ENCODE data around the gene CCDC148.
"Not testable (repeated sequence)": the region's sequence is repeated elsewhere in the genome, so short reads cannot be mapped to it uniquely, and the experiment has no call there.

CCDC148 gene

DNA sequence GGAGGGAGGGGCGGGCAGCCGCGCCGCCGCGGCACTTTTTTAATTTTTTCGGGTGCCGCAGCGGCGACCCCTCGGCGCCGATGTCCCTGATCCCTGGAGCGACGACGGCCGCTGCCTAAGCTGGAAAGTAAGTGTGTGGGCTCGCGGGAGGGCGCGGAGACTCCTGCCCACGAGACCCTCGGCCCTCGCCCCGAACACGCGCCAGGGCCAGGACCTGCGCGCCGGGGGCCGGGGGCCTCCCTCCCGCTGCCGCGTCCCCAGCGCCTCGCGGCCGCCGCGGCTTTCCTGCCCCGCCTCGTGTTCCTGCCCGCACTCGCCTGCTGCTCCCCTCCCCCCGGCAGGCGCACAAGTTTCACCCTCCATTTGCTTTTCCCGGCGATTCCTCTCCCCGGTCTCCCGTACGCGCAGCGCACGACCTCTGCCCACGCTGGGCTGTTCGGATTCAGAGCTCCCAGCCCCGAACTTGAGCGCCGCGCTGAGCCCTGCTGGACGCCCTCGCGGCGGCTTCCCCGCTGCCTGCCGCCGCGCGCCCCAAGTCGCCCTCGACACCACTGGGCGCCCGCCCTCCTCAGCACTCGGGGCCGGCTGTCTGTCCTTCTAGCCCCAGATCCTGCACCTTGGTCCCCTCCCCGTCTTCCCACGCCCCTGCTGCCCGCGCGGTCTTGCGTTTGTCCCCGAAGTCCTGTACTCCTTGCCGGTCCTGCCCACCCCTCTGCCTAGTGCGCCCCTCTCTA, 706 bp upstream of the CCDC148 start:
- H3K4me3 ChIP-seq (ENCODE audit: low read depth, low read length): peak overlapping the region; percentile 83
- DNase-seq (ENCODE audit: low read depth): no peak

DNA sequence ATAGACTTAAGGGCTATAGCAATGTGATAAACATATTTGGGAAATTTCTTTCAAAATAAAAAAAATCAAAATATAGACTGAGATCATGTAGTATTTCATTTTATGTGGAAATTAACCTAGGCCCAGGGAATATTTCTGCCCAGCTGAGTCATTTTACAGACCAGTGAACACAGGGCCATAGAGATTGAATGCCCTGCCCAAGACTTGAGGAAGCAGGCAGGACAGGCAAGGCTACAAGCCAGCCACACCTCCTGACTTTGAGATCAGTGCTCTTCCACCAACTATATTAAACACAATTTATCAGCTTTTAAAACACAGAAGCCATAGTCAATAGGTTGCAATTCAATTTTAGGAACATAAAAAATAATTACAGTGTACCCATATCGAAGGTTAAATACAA, 12.9 kb downstream of the CCDC148 start:
- no peak overlapping the region for H3K4me3 ChIP-seq (ENCODE audit: low read depth, low read length)
- no peak for DNase-seq (ENCODE audit: low read depth)

DNA sequence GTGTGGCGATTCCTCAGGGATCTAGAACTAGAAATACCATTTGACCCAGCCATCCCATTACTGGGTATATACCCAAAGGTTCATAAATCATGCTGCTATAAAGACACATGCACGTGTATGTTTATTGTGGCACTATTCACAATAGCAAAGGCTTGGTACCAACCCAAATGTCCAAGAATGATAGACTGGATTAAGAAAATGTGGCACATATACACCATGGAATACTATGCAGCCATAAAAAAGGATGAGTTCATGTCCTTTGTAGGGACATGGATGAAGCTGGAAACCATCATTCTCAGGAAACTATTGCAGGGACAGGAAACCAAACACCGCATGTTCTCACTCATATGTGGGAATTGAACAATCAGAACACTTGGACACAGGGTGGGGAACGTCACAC, 17.5 kb downstream of the CCDC148 start:
- DNase-seq (ENCODE audit: low read depth); H3K4me3 ChIP-seq (ENCODE audit: low read depth, low read length): not testable (repeated sequence)

GRCh38 chr2:158433716-158434115, 22.8 kb downstream of the CCDC148 start:
- not testable (repeated sequence) for H3K4me3 ChIP-seq (ENCODE audit: low read depth, low read length); DNase-seq (ENCODE audit: low read depth)

DNA sequence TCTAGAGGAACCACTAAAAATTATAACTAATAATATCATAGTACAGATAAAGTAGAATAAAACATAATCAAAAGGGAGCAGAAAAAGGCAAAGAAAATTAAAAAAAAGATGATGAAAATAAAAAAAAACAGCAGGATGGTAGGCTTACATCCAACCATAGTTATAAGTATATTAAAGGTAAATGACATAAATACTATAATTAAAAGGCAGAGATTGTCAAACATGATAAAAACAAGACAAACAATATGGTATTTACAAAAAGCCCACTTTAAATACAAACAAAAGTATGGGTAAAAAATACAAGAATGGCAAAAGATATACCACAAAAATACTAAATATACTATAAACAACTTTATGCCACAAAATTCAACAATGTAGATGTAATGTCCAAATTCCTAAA, 24.4 kb downstream of the CCDC148 start:
- no peak overlapping the region for H3K4me3 ChIP-seq (ENCODE audit: low read depth, low read length)
- DNase-seq (ENCODE audit: low read depth): no peak

- DNase-seq (ENCODE audit: low read depth): no peak
- H3K4me3 ChIP-seq (ENCODE audit: low read depth, low read length): no peak overlapping the region
Measured at GRCh38 chr2:158414538-158414937, 42.0 kb downstream of the CCDC148 start.

GRCh38 chr2:158413581-158413980, 43.0 kb downstream of the CCDC148 start:
- DNase-seq (ENCODE audit: low read depth): no peak
- H3K4me3 ChIP-seq (ENCODE audit: low read depth, low read length): no peak overlapping the region

GRCh38 chr2:158412206-158412605, 44.3 kb downstream of the CCDC148 start:
- no peak for DNase-seq (ENCODE audit: low read depth)

GRCh38 chr2:158411748-158412147, 44.8 kb downstream of the CCDC148 start:
- no peak overlapping the region for H3K4me3 ChIP-seq (ENCODE audit: low read depth, low read length)
- DNase-seq (ENCODE audit: low read depth): no peak

More at GRCh38 chr2:158412206-158412605, 44.3 kb downstream of the CCDC148 start:
- no peak overlapping the region for H3K4me3 ChIP-seq (ENCODE audit: low read depth, low read length)

DNA sequence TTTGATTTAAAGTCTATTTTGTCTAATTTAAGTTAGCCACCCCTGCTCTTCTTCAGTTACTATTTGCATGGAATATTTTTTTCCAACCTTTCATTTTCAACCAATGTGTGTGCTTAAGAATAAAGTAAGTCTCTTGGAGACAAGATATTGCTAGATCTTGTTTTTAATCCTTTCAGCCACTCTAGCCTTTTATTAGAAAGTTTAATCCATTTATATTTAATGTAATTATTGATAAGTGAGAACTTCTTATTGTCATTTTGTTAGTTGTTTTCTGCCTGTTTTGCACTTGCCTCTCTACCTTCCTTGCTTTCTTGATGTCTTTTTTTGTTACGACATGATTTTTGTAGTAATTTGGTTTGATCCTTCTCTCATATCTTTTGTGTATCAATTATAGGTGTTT, 46.4 kb downstream of the CCDC148 start:
- DNase-seq (ENCODE audit: low read depth): no peak

GRCh38 chr2:158407031-158407430, 49.5 kb downstream of the CCDC148 start:
- no peak for DNase-seq (ENCODE audit: low read depth)
- H3K4me3 ChIP-seq (ENCODE audit: low read depth, low read length): no peak overlapping the region

More for the DNA sequence above, 46.4 kb downstream of the CCDC148 start:
- no peak overlapping the region for H3K4me3 ChIP-seq (ENCODE audit: low read depth, low read length)

GRCh38 chr2:158405341-158405740, 51.2 kb downstream of the CCDC148 start:
- no peak for DNase-seq (ENCODE audit: low read depth)
- no peak overlapping the region for H3K4me3 ChIP-seq (ENCODE audit: low read depth, low read length)

- no peak overlapping the region for H3K4me3 ChIP-seq (ENCODE audit: low read depth, low read length)
- no peak for DNase-seq (ENCODE audit: low read depth)
Measured at GRCh38 chr2:158403237-158403636, 53.3 kb downstream of the CCDC148 start.

GRCh38 chr2:158402665-158403064, 53.9 kb downstream of the CCDC148 start:
- H3K4me3 ChIP-seq (ENCODE audit: low read depth, low read length): no peak overlapping the region
- DNase-seq (ENCODE audit: low read depth): no peak

DNA sequence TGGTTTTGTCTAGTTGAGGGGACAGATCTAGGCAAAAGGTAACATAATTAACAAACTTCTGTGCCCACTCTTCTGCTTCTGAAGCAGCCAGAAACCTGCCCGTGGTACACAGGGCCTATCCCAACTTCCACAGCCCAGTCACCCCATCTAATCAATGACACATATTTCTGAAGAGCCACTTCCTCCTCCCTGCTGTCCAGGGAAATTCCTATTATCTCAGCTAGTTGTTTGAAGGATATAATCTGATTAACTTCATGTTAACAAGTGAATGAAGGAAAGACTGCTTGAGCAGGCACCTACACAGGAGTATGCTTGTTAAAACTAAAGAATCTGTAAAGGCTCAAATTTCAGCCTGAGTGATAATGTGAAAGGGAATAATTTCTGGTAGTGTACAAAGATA, 61.4 kb downstream of the CCDC148 start:
- no peak for DNase-seq (ENCODE audit: low read depth)
- H3K4me3 ChIP-seq (ENCODE audit: low read depth, low read length): no peak overlapping the region

GRCh38 chr2:158394453-158394852, 62.1 kb downstream of the CCDC148 start:
- no peak for DNase-seq (ENCODE audit: low read depth)
- H3K4me3 ChIP-seq (ENCODE audit: low read depth, low read length): no peak overlapping the region

- no peak for DNase-seq (ENCODE audit: low read depth)
- H3K4me3 ChIP-seq (ENCODE audit: low read depth, low read length): no peak overlapping the region
Measured at GRCh38 chr2:158393886-158394285, 62.7 kb downstream of the CCDC148 start.

DNA sequence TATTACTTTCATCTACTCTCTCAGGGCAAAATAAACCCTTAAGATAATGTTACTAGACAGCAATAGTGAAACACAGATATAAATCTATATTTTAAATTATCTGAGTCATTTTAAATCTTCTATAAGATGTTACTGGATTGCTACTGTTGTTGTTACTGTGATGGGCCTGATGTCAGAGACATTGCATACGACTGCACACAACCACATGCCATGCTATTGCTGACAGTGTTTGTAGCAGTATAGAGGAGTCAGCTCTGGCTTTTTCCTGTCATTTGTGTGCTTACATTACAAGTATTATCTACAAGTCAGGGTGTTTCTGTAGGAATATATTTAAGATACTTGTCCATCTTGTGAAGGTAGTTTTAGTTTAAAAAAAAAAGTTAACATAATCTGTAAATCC, 63.9 kb downstream of the CCDC148 start:
- H3K4me3 ChIP-seq (ENCODE audit: low read depth, low read length): no peak overlapping the region
- no peak for DNase-seq (ENCODE audit: low read depth)

DNA sequence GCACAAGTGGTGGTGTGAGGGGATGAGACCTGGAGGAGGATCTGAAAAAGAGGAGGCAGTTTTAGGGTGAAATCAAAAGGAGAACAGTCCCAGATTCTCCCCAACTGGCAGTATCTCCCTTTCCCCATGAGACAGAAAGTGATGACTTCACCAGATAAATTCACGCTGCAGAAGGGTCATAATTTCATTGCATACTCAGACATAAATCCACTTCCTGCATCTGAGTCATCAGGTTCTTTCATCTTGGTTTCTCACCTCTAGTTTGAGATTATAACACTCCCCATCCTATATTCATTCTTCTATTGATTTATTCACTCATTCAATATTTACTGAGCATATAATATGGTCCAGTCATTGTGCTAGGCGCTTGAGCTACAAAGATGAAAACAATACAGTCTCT, 64.7 kb downstream of the CCDC148 start:
- DNase-seq (ENCODE audit: low read depth): no peak
- no peak overlapping the region for H3K4me3 ChIP-seq (ENCODE audit: low read depth, low read length)

- DNase-seq (ENCODE audit: low read depth): no peak
Measured at GRCh38 chr2:158391361-158391760, 65.2 kb downstream of the CCDC148 start.

DNA sequence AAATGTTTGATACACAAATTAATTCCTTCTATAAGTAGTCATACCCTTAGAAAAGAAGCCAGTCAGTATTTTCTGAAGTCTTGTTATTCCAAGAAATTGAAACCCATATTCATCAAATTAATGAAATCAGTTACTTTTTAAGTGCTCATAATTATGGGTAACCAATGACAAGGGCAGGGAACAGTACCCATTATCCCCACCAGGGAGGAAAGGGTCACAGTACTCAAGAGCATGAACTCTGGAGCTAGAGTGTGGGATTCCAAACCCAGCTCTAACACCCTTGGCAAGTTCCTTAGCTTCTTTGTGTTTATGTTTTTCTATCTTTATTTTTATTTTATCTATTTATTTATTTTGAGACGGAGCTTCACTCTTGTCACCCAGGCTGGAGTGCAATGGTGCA, 68.4 kb downstream of the CCDC148 start:
- DNase-seq (ENCODE audit: low read depth): no peak
- no peak overlapping the region for H3K4me3 ChIP-seq (ENCODE audit: low read depth, low read length)

More at GRCh38 chr2:158391361-158391760, 65.2 kb downstream of the CCDC148 start:
- no peak overlapping the region for H3K4me3 ChIP-seq (ENCODE audit: low read depth, low read length)

DNA sequence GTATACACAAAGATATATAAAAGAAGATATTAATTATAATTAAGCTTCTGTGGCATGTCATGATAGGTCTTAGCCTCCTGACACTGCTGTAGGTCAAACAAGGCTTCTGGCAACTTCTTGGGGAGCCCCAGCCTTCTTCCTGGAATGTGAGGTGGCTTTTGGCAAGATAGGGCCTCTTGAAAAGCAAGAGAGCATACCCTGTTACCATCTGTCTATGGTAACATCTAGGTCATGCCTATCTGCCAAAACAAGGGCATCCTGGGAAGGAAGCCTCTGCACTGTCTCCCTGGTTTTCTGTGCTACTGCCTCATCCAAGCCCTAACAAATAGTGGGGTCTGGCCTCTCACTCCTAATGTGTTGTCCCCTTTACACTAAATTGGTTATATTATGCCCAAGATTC, 70.9 kb downstream of the CCDC148 start:
- no peak overlapping the region for H3K4me3 ChIP-seq (ENCODE audit: low read depth, low read length)
- no peak for DNase-seq (ENCODE audit: low read depth)

Measured in skeletal muscle cell (primary cell).